ENCODE data around the gene MAN2B1. TPM values are rescaled to one million over a fixed set of nuclear protein-coding genes. Genes with fewer than 3 reads are reported as not detected.
"Not testable (repeated sequence)": the region's sequence is repeated elsewhere in the genome, so short reads cannot be mapped to it uniquely, and the experiment has no call there.

Gene MAN2B1
- polyA plus RNA-seq, 3 donors: 26.7 to 68.3 (median 44.5) TPM

GRCh38 chr19:12639901-12640613 is 26.5 kb downstream of the MAN2B1 start:
- H3K27ac ChIP-seq (ENCODE audit: low read depth, low read length): no peak overlapping the region
- 8 to 10% (median 9%) methylated on average over 37 to 39 of the region's 39 CpGs for WGBS, 3 donors

DNA sequence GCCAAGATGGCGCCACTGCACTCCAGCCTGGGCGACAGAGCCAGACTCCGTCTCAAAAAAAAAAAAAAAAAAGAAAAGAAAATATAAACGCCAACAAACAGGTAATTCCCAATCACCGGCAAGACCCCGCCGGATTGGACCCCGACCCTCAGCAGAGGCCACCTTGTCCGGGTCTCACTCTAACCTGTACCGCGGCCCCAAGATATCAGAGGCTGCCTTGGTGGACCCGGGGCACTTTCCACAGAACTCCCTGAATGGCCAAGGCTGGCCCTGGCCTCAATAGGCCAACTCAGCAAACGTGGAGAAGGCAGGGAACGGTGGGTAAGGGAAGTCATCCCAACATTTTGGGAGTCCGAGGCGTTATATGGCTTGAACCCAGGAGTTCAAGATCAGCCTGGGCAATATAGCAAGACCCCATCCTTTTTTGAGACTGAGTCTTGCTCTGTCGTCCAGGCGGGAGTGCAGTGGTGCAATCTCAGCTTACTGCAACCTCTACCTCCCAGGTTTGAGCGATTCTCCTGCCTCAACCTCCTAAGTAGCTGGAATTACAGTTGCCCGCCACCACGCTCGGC is 27.8 kb downstream of the MAN2B1 start:
- no peak overlapping the region for H3K27ac ChIP-seq (ENCODE audit: low read depth, low read length)
- WGBS, 3 donors: 94 to 97% (median 96%) methylated on average over 19 to 22 of the region's 22 CpGs

DNA sequence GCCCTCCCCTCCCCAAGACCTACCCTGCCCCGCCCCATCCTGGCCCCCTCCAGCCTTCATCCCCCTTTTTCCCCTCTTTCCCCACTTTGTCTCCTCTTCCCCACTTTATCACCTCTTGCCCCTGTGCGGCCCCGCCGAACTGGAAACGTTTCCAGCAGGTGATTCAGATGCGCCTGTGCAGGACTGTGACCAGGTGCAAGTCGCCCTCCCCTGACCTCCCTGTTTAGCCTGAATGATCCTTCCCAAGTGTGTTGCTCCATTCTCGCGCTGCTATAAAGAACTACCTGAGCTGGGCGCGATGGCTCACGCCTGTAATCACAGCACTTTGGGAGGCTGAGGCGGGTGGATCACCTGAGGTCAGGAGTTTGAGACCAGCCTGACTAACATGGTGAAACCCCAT is 29.9 kb downstream of the MAN2B1 start:
- WGBS, 3 donors: 80 to 90% (median 85%) methylated on average over 13 of the region's 13 CpGs
- no peak overlapping the region for H3K27ac ChIP-seq (ENCODE audit: low read depth, low read length)

DNA sequence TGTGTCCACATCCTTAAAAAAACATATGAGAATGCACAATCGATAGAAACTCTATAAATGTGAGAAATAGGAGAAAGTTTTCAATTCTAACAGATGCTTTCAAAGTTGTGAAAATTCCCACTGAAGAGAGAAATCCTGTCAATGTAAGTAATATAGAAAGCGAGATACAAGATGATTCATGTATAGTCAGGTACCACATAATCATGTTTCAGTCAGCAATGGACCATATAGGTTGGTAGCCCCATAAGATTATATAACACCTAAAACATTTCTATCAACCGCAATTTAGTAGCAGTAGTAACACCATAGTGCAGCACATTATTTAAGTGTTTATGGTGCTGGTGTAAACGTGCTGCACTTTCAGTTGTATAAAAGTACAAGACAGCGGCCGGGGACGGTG is 37.3 kb downstream of the MAN2B1 start:
- 90 to 99% (median 96%) methylated on average over 7 of the region's 7 CpGs for WGBS, 3 donors
- H3K27ac ChIP-seq (ENCODE audit: low read depth, low read length): no peak overlapping the region

DNA sequence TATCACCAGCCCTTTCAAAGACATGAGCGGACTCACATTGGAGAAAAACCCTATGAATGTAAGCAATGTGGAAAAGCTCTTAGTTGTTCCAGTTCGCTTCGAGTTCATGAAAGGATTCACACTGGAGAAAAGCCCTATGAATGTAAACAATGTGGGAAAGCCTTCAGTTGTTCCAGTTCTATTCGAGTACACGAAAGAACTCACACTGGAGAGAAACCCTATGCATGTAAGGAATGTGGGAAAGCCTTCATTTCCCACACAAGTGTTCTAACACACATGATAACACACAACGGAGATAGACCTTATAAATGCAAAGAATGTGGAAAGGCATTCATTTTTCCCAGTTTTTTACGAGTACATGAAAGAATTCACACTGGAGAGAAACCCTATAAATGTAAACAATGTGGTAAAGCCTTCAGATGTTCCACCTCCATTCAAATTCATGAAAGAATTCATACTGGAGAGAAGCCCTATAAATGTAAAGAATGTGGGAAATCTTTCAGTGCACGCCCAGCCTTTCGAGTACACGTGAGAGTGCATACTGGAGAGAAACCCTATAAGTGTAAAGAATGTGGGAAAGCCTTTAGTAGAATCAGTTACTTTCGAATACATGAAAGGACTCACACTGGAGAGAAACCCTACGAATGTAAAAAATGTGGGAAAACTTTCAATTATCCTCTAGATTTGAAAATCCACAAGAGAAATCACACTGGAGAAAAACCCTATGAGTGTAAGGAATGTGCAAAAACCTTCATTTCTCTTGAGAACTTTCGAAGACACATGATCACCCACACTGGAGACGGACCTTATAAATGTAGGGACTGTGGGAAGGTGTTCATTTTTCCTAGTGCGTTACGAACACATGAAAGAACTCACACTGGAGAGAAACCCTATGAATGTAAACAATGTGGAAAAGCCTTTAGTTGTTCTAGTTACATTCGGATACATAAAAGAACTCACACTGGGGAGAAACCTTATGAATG is 38.2 kb downstream of the MAN2B1 start:
- no peak overlapping the region for H3K27ac ChIP-seq (ENCODE audit: low read depth, low read length)
- 98% methylated on average over 17 of the region's 17 CpGs for WGBS, 3 donors

DNA sequence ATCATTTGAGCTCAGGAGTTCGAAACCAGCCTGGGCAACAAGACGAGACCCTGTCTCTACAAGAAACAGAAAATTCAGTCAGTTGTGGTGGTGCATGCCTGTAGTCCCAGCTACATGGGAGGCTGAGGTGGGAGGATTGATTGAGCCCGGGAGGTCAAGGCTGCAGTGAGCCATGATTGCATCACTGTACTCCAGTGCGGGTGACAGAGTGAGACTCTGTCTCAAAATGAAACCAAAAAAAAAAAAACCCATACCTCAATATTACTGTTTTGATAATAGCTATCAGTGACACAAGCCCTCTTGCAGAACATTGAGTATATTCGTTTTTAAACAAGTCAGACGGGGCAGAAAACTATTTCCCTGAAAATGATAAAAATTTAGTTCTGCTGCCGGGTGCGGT is 39.6 kb downstream of the MAN2B1 start:
- 84 to 97% (median 93%) methylated on average over 8 of the region's 8 CpGs for WGBS, 3 donors
- no peak overlapping the region for H3K27ac ChIP-seq (ENCODE audit: low read depth, low read length)

- H3K27ac ChIP-seq (ENCODE audit: low read depth, low read length): no peak overlapping the region
- 88 to 91% (median 89%) methylated on average over 4 of the region's 4 CpGs for WGBS, 3 donors
Measured at GRCh38 chr19:12623361-12624031, 43.0 kb downstream of the MAN2B1 start.

- WGBS, 3 donors: 70 to 93% (median 76%) methylated on average over 9 to 26 of the region's 26 CpGs
- H3K27ac ChIP-seq (ENCODE audit: low read depth, low read length): not testable (repeated sequence)
Measured at GRCh38 chr19:12621253-12622024, 45.1 kb downstream of the MAN2B1 start.

DNA sequence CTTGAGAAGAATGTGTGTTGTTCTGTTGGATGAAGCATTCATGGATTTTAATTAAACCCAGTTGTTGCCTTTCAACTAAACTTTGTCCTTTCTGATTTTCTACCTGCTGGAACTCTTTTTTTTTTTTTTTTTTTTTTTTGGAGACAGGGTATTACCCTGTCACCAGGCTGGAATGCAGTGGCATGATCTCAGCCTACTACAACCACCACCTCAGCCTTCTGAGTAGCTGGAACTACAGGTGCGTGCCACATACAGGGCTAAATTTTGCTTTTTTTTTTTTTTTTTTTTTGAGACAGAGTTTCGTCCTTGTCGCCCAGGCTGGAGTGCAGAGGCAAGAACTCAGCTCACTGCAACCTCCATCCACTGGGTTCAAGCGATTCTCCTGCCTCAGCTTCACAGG is 48.9 kb downstream of the MAN2B1 start:
- H3K27ac ChIP-seq (ENCODE audit: low read depth, low read length): no peak overlapping the region
- 78 to 97% (median 78%) methylated on average over 4 of the region's 4 CpGs for WGBS, 3 donors

GRCh38 chr19:12611361-12611699 is 55.2 kb downstream of the MAN2B1 start:
- peak overlapping the region; percentile 98 for H3K27ac ChIP-seq (ENCODE audit: low read depth, low read length)
- WGBS, 3 donors: 0 to 1% (median 1%) methylated on average over 10 of the region's 10 CpGs

DNA sequence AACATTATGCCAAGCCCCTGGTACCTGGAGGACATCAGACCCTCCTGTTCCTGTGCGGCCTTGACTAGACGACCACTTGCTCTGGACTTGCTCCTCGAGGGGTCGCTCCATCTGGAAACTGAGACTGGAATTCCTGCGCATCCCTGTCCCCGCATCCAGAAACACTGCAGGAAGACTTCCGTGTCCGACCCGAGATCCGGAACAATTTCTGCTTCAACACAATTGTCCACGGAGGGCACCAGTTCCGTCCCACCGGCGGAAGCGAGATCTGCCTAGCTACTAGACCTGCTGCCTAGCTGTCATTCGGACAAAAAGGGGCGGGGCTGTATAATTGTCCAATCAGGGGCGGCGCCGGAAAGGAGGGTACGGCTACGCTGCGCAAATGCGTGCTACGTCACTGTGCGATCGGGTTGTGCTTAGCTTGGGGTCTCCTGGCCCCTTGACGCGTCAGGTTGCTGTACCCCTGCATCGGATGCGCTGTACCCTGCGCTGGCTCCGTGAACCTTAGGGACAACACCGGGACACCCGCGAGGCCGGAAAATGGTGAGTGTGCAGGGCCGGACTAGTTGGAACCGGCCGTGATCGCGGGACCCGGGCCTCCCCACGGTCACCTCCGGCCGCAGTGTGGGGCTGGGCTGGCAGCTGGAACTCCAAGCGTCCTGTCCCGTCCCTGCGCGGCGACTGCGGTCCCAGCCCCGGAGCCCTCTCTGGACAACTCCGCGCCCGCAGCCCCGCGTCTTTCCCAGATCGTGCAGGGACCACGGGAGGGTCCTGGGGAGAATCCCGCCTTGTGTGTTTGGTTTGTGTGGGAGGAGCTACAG is 55.8 kb downstream of the MAN2B1 start, which contains the start of the genes ZNF490 and ZNF791:
Gene ZNF490, minus strand, starts transcription at position 274 of the 821 bp plus-strand sequence. Its CDS starts 133 bp downstream, at position 141.
Gene ZNF791, plus strand, starts transcription at position 381 of the 821 bp plus-strand sequence. Its CDS starts 160 bp downstream, at position 541.
- H3K27ac ChIP-seq (ENCODE audit: low read depth, low read length): peak within 1 kb of the TSS; percentile 98
- 0% methylated on average over 54 to 61 of the region's 61 CpGs for WGBS, 3 donors

GRCh38 chr19:12607631-12608030 is 58.9 kb downstream of the MAN2B1 start:
- 72 to 97% (median 77%) methylated on average over 3 of the region's 3 CpGs for WGBS, 3 donors
- no peak overlapping the region for H3K27ac ChIP-seq (ENCODE audit: low read depth, low read length)

- no peak overlapping the region for H3K27ac ChIP-seq (ENCODE audit: low read depth, low read length)
- WGBS, 3 donors: 94 to 98% (median 95%) methylated on average over 1 of the region's 1 CpG
Measured at GRCh38 chr19:12606796-12607195, 59.7 kb downstream of the MAN2B1 start.

DNA sequence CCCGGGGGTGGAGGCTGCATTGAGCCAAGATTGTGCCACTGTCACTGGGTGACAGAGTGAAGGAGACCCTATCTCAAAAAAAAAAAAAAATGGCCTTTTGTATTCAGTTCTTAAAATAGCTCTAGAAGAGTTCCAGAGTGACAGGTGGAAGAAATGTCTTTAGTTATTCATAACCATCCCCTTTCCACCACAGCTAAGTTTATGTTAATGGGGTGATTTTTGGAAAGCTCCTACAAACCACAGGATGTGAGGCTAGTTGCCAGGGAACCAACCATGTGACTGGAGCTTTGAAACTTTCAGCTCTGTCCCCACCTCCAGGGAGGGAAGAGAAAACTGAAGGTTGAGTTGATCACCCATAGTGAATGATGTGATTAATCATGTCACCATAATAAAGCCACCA is 62.8 kb downstream of the MAN2B1 start:
- WGBS, 3 donors: 81 to 92% (median 88%) methylated on average over 1 of the region's 1 CpG
- H3K27ac ChIP-seq (ENCODE audit: low read depth, low read length): no peak overlapping the region

DNA sequence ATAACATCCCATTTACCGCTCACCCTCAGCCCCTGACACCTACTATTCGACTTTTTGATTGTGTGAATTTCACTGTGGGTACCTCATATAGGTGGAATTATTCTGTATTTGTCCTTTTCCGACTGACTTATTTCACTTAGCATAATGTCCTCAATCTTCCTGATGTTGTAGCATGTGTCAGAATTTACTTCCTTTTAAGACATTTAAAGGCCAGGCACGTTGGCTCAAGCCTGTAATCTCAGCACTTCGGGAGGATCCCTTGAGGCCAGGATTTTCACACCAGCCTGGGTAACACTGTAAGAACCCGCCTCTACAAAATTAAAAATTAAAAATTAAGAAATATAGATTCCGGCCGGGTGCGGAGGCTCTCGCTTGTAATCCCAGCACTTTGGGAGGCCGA is 68.9 kb downstream of the MAN2B1 start:
- no peak overlapping the region for H3K27ac ChIP-seq (ENCODE audit: low read depth, low read length)
- WGBS, 3 donors: 84 to 91% (median 91%) methylated on average over 11 of the region's 11 CpGs

GRCh38 chr19:12596927-12597548 is 69.5 kb downstream of the MAN2B1 start:
- 78 to 82% (median 78%) methylated on average over 34 to 38 of the region's 38 CpGs for WGBS, 3 donors
- no peak overlapping the region for H3K27ac ChIP-seq (ENCODE audit: low read depth, low read length)
